WTC11 (cell line): Measurements from ENCODE around the gene HAP1. TPM values are rescaled to one million over a fixed set of nuclear protein-coding genes. Genes with fewer than 3 reads are reported as not detected.

ENCODE experiments used
- ATAC-seq: fragments of 200-7000 bp; cut with Tn5 transposase; 2 replicates; pipeline ENCODE4 v1.10.0; 2021; ENCODE audit warnings: mild to moderate bottlenecking, moderate library complexity
- CTCF ChIA-PET: fragments of 300-600 bp; sonication (Branson Sonifier 250); formaldehyde crosslinking; loops from one replicate; lab custom pipeline; 2021; ENCODE audit warnings: antibody characterized with exemption; lab: Charles Lee
- POLR2A ChIA-PET: fragments of 350-600 bp; sonication (Branson Sonifier 250); formaldehyde crosslinking; loops from one replicate; lab custom pipeline; 2021; ENCODE audit warnings: antibody characterized with exemption; lab: Charles Lee
- DNase-seq: peaks from one replicate; pipeline ENCODE4 v3.0.0; 2021; ENCODE audit warnings: low spot score
- H3K27ac Mint-ChIP-seq: 2 replicates; pipeline ENCODE4 v1.8.0; 2021; ENCODE audit warnings: mixed read lengths
- H3K27me3 Mint-ChIP-seq: 2 replicates; pipeline ENCODE4 v1.8.0; 2021; ENCODE audit warnings: low read depth, mild to moderate bottlenecking, moderate library complexity, mixed read lengths
- H3K36me3 Mint-ChIP-seq: 2 replicates; pipeline ENCODE4 v1.8.0; 2021; ENCODE audit warnings: mixed read lengths
- H3K4me1 Mint-ChIP-seq: 2 replicates; pipeline ENCODE4 v1.8.0; 2022; ENCODE audit warnings: mixed read lengths
- H3K4me3 Mint-ChIP-seq: 2 replicates; pipeline ENCODE4 v1.8.0; 2021; ENCODE audit warnings: mild to moderate bottlenecking, moderate library complexity, mixed read lengths
- H3K9me3 Mint-ChIP-seq: 2 replicates; pipeline ENCODE4 v1.8.0; 2021; ENCODE audit warnings: mixed read lengths
- ATF1 ChIP-seq: sonication (generic); formaldehyde crosslinking; IDR thresholded peaks from 2 replicates; pipeline ENCODE4 v1.8.1; 2023; ENCODE audit warnings: mild to moderate bottlenecking, moderate library complexity, missing genetic modification reagents
- ATF6 ChIP-seq: sonication (generic); formaldehyde crosslinking; IDR thresholded peaks from 2 replicates; pipeline ENCODE4 v1.8.1; 2023; ENCODE audit warnings: mild to moderate bottlenecking, missing genetic modification reagents
- ELF4 ChIP-seq: sonication (generic); formaldehyde crosslinking; IDR thresholded peaks from 2 replicates; pipeline ENCODE4 v1.8.1; 2022; ENCODE audit warnings: low read depth, mild to moderate bottlenecking, moderate library complexity, missing genetic modification reagents
- GABPB1 ChIP-seq: sonication (generic); formaldehyde crosslinking; IDR thresholded peaks from 2 replicates; pipeline ENCODE4 v1.8.1; 2023; ENCODE audit warnings: mild to moderate bottlenecking, missing genetic modification reagents
- KAT7 ChIP-seq: sonication (generic); formaldehyde crosslinking; IDR thresholded peaks from 2 replicates; pipeline ENCODE4 v1.8.1; 2023; ENCODE audit warnings: missing genetic modification reagents, mild to moderate bottlenecking, borderline replicate concordance
- NR3C1 ChIP-seq: sonication (generic); formaldehyde crosslinking; conservative IDR thresholded peaks from 2 replicates; pipeline ENCODE4 v1.8.1; 2023; ENCODE audit warnings: low read depth, mild to moderate bottlenecking, missing genetic modification reagents
- PRDM15 ChIP-seq: sonication (generic); formaldehyde crosslinking; IDR thresholded peaks from 2 replicates; pipeline ENCODE4 v1.8.0; 2022; ENCODE audit warnings: missing genetic modification reagents
- RORB ChIP-seq: fragments of 250-450 bp; sonication (Bioruptor Pico); IDR thresholded peaks from 2 replicates; pipeline ENCODE4 v1.9.0; 2021; ENCODE audit warnings: mild to moderate bottlenecking
- SOX15 ChIP-seq: fragments of 250-450 bp; sonication (Bioruptor Pico); IDR thresholded peaks from 2 replicates; pipeline ENCODE4 v1.9.0; 2021; ENCODE audit warnings: mild to moderate bottlenecking
- TEAD1 ChIP-seq: sonication (generic); formaldehyde crosslinking; IDR thresholded peaks from 2 replicates; pipeline ENCODE4 v1.8.0; 2022; ENCODE audit warnings: mild to moderate bottlenecking, missing genetic modification reagents
- ZNF423 ChIP-seq: fragments of 250-450 bp; sonication (Bioruptor Pico); IDR thresholded peaks from 2 replicates; pipeline ENCODE4 v2.1.2; 2022; ENCODE audit warnings: mild to moderate bottlenecking, moderate library complexity
- ZNF512 ChIP-seq: sonication (generic); formaldehyde crosslinking; IDR thresholded peaks from 2 replicates; pipeline ENCODE4 v1.8.1; 2022; ENCODE audit warnings: missing genetic modification reagents, borderline replicate concordance
- total RNA-seq: library from RNA; stranded (reverse); gene quantifications from 3 replicates; pipeline ENCODE4 v1.2.3, GENCODE V29; 2021
- TF ChIP-seq, protein P1 (sequence below): sonication (generic); formaldehyde crosslinking; conservative IDR thresholded peaks from 2 replicates; pipeline ENCODE4 v1.8.1; 2022; ENCODE audit warnings: mild to moderate bottlenecking, missing genetic modification reagents
- TF ChIP-seq, protein P2 (sequence below): fragments of 250-450 bp; sonication (Bioruptor Pico); IDR thresholded peaks from 2 replicates; pipeline ENCODE4 v1.9.0; 2021; ENCODE audit warnings: mild to moderate bottlenecking
- TF ChIP-seq, protein P3 (sequence below): fragments of 250-450 bp; sonication (Bioruptor Pico); IDR thresholded peaks from 2 replicates; pipeline ENCODE4 v1.9.0; 2021; ENCODE audit warnings: mild to moderate bottlenecking, borderline replicate concordance

The HAP1 gene
- total RNA-seq, 1 experiment from 2014 or later, result 4.4 TPM

DNA sequence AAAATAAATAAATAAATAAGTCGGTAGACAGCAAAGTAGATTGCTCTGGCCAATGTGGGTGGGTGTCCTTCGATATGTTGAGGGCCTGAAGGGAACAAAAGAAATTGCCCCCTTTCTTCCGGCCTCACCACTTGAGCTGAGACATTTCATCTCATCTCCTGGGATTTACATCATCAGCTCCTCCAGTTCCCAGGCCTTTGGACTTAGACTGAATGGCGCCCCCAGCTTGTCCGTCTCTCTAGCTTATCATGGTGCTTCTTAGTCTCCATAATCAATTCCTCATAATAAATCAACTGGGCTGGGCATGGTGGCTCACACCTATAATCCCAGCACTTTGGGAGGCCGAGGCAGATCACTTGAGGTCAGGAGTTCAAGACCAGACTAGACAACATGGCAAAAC lies 13.8 kb upstream of the HAP1 start:
- Mint-ChIP-seq H3K9me3 (no peaks in the 10 kb centered on the region), H3K4me3 (no peak overlapping the region), H3K36me3 (no peaks in the 10 kb centered on the region), H3K27me3 (no peaks in the 10 kb centered on the region; the same call in 1 of the 2 replicates), H3K4me1 (no peaks in the 10 kb centered on the region), H3K27ac (no peak overlapping the region)
- POLR2A ChIA-PET, result interaction anchor here (0.9 kb wide), 1 partner anchor 38 kb away, joined by 3 read pairs; the partner anchor contains the start of gene JUP
- DNase-seq (no peak), ATAC-seq (no peak; the same call in 1 of the 2 replicates)
- TF ChIP-seq ELF4 (CRISPR knock-in tag), result no peak
- no peak for TF ChIP-seq ATF6 (CRISPR knock-in tag)
- TF ChIP-seq SOX15, result no peak
- TF ChIP-seq, protein P1, sequence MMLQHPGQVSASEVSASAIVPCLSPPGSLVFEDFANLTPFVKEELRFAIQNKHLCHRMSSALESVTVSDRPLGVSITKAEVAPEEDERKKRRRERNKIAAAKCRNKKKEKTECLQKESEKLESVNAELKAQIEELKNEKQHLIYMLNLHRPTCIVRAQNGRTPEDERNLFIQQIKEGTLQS (CRISPR knock-in tag), result no peak
- TF ChIP-seq GABPB1 (CRISPR knock-in tag), result no peak
- TF ChIP-seq TEAD1 (CRISPR knock-in tag), result no peak
- no peak for TF ChIP-seq ZNF423
- TF ChIP-seq, protein P2, sequence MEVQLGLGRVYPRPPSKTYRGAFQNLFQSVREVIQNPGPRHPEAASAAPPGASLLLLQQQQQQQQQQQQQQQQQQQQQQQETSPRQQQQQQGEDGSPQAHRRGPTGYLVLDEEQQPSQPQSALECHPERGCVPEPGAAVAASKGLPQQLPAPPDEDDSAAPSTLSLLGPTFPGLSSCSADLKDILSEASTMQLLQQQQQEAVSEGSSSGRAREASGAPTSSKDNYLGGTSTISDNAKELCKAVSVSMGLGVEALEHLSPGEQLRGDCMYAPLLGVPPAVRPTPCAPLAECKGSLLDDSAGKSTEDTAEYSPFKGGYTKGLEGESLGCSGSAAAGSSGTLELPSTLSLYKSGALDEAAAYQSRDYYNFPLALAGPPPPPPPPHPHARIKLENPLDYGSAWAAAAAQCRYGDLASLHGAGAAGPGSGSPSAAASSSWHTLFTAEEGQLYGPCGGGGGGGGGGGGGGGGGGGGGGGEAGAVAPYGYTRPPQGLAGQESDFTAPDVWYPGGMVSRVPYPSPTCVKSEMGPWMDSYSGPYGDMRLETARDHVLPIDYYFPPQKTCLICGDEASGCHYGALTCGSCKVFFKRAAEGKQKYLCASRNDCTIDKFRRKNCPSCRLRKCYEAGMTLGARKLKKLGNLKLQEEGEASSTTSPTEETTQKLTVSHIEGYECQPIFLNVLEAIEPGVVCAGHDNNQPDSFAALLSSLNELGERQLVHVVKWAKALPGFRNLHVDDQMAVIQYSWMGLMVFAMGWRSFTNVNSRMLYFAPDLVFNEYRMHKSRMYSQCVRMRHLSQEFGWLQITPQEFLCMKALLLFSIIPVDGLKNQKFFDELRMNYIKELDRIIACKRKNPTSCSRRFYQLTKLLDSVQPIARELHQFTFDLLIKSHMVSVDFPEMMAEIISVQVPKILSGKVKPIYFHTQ (CRISPR knock-in tag), result no peak
- TF ChIP-seq ATF1 (CRISPR knock-in tag), result no peak
- TF ChIP-seq ZNF512 (CRISPR knock-in tag), result no peak
- no peak for TF ChIP-seq NR3C1 (CRISPR knock-in tag)
- no peak for TF ChIP-seq RORB (CRISPR knock-in tag)
- TF ChIP-seq KAT7, result no peak
- CTCF ChIA-PET, result interaction anchor here (0.5 to 1.8 kb wide), 7 partner anchors 10 to 113 kb away, joined by 3 to 6 read pairs (median 3); partner anchors contain the start of gene JUP

- peaks cover 13% of the 10 kb centered on the region for H3K27me3 Mint-ChIP-seq
- peak; percentile 47 for TF ChIP-seq PRDM15
- TF ChIP-seq, protein P3, sequence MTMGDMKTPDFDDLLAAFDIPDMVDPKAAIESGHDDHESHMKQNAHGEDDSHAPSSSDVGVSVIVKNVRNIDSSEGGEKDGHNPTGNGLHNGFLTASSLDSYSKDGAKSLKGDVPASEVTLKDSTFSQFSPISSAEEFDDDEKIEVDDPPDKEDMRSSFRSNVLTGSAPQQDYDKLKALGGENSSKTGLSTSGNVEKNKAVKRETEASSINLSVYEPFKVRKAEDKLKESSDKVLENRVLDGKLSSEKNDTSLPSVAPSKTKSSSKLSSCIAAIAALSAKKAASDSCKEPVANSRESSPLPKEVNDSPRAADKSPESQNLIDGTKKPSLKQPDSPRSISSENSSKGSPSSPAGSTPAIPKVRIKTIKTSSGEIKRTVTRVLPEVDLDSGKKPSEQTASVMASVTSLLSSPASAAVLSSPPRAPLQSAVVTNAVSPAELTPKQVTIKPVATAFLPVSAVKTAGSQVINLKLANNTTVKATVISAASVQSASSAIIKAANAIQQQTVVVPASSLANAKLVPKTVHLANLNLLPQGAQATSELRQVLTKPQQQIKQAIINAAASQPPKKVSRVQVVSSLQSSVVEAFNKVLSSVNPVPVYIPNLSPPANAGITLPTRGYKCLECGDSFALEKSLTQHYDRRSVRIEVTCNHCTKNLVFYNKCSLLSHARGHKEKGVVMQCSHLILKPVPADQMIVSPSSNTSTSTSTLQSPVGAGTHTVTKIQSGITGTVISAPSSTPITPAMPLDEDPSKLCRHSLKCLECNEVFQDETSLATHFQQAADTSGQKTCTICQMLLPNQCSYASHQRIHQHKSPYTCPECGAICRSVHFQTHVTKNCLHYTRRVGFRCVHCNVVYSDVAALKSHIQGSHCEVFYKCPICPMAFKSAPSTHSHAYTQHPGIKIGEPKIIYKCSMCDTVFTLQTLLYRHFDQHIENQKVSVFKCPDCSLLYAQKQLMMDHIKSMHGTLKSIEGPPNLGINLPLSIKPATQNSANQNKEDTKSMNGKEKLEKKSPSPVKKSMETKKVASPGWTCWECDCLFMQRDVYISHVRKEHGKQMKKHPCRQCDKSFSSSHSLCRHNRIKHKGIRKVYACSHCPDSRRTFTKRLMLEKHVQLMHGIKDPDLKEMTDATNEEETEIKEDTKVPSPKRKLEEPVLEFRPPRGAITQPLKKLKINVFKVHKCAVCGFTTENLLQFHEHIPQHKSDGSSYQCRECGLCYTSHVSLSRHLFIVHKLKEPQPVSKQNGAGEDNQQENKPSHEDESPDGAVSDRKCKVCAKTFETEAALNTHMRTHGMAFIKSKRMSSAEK (CRISPR knock-in tag), result no peak
- TF ChIP-seq, all 79 proteins: peak for 1
- DNase-seq (no peak), ATAC-seq (no peak)
- POLR2A ChIA-PET, result no interaction called here
- peaks cover 18% of the 10 kb centered on the region for H3K4me1 Mint-ChIP-seq
- no peak overlapping the region for H3K4me3 Mint-ChIP-seq
- H3K9me3 Mint-ChIP-seq, result no peaks in the 10 kb centered on the region
- CTCF ChIA-PET, result interaction anchor here (0.6 to 2.4 kb wide), 4 partner anchors 44 to 69 kb away, joined by 3 to 13 read pairs (median 8); partner anchors contain the start of genes JUP and P3H4
- no peak overlapping the region; the same call in 1 of the 2 replicates for H3K27ac Mint-ChIP-seq
- no peaks in the 10 kb centered on the region for H3K36me3 Mint-ChIP-seq
Observed at GRCh38 chr17:41741709-41742108, 7.3 kb upstream of the HAP1 start.
